Left renal cortex interstitium (tissue), 4 donors: ENCODE data around the gene NREP. TPM values are rescaled to one million over a fixed set of nuclear protein-coding genes. Genes with fewer than 3 reads are reported as not detected.
A peak's percentile ranks its signal among the peaks of the same experiment; 100 is the strongest.

ENCODE experiments used
- DNase-seq, 4 donors: peaks; one replicate each; pipeline ENCODE4 v3.0.0-alpha.2; 2013; ENCODE audit warnings: low read depth in 4 of 4, low spot score in 2 of 4, missing footprints in 1 of 4
- polyA plus RNA-seq, 4 donors: library from polyadenylated mRNA; unstranded; fragments of 120-200 nt; gene quantifications; one replicate each; pipeline ENCODE4 v1.2.1, GENCODE V29; 2013; ENCODE audit not compliant: insufficient read length in 4 of 4

NREP gene
- 100 to 1,000 TPM; 746 to 854 (median 787) TPM for polyA plus RNA-seq

GRCh38 chr5:111756581-111757354, at the start of gene NREP:
Gene NREP (minus strand): TSS chr5:111757194. CDS start chr5:111755772, 1,422 bp downstream.
- peak in 1 of 4 donors; percentile 62 for DNase-seq

DNA sequence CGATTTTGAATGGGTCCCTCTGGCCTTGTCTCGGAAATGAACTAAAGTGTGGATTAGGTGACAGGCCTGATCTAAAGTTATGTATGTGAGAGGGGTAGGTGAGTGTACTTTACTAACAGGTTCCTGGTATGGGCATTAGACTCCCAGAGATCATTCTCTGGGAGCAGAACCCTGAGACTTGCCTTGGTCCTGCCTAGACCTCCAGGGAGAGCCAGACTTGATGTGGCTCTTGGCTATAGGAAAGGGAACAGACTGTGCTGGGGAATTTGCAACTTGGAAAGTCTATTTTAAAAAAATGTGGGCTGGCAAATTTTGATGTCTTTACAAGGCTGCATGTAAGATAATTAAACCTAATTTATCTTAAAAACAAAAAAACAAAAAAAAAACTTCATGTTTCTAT, 49.8 kb upstream of the NREP start:
- DNase-seq = no peak

DNA sequence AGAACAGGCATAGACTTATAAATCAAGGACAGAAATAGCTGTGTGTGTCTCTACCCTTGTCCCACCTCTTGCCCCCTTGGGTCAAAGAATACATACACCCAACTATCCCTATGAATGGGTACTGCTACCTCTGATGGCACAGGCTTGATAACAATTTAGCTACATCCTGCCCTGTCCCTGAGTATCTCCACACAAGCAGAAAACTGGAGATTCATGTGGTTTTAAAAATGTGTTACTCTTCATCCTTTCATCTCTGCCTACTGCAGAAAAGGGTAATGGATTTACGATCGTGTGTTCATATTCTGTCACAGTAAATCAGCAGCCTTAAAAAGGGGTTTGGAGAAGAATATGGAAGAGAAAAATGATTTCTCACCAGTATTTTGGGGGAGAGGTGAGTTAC, 49.2 kb upstream of the NREP start:
- no peak for DNase-seq

DNA sequence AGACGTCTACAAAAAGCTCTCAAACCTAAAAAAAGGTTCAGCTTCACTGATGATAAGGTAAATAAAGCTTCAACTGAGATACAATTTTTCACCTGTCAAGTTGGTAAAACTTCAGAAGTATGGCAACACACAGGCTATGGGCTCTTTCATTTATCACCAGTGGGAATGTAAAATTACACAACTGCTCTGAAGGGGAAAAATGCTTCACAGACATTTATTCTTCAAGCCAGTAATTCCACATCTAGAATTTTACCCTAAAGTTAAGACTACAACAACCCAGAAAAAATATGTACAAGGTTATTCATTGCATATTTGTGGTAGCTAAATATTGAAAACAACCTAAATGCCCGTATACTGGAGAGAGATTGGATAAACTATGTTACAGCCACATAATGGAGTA, 48.1 kb upstream of the NREP start:
- DNase-seq = no peak

DNA sequence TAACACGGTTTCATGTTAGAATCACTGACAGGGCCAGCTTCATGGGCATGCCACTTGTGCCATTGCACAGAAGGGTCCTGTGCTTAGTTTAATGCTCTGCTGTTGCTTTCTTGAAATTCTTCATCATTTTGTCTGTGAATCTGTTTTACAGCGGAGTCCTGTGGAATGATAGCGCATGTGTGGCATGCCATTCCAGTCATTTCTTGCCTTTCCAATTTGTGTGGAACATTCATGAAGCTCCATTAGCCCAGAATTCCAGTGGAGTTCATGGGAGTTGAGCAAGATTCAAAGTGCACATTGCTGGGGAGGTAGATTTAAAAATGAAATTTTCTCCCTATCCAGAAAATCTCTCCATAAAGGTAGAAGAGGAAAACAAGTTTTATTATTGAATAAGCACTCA, 43.4 kb upstream of the NREP start:
- DNase-seq = no peak

DNA sequence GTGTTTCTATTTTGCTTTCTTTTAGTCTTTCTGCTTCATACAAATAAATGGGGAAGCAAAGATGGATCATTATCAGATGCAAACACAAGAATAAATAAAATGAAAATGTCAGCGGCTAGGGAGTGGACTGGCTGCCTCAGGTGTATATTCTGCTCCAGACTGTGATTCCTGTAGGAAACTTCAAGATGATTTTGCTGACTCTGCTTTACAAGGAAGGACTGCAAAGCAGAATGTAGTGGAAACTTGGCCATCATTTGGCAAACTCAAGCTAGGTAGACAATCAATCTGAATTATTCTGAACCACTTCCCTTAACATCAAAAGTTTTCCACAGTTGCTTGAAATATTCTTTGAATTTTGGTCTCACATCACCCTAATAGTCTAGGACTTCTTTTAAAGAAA, 38.1 kb upstream of the NREP start:
- no peak for DNase-seq

DNA sequence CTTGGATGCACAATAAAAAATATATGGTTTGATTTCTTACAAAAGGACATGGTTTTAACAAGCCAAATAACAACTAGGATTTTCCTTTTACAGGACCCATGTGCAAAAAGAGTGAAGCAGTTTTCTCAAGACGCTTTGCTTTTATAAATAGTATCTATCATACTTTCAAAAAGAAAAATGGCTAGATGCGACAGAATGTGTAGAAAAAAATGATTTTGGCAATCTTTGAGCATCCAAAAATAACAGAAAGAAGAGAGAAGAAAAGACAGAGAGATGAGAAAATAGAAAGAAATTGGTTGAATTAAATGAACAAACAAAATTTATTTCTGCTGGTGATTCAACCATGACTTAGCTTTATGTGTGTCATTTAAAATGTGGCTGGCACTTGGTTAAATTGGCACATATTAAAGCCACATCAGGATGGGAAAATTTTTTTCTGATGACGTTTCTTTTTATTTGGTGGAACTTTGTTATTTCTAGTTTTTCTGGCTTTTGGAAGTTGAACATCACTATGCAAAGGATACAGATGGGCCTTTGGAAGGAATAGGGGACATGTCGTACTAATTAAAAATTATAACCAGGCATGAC, 35.6 kb upstream of the NREP start:
- DNase-seq = no peak

DNA sequence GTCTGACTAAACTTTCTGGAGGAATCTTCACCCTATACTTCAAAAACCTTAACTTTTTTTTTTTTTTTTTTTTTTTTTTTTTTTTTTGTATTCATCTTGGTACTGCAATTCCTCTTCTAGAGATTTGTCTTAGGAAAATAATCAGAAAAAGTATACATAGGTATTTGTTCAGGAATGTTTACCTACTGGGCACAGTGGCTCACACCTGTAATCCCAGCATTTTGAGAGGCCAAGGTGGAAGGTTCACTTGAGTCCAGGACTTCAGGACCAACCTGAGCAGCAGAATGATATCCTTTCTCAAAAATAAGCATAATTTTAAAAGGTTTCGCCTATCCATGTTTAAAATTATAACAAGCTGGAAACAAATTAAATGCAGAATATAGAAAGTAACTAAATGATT, 33.3 kb upstream of the NREP start:
- DNase-seq = no peak

DNA sequence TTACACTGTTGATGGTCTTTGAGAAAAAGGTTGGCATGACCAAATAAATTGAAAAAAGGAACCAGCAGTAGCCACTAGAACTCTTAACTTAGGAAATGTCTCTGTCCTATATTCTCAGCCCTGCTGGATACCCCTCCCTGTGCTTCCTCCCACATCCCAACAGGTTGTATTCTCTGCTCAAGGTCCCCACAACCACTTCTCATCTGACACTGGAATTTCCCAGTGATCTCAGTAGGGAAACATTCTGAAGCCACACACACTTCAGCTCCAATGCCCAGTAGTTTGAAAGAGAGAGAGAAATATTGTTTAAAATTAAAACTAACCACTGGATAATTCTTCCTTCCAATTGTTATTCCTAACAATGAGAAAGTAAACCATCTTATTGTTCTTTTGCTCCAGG, 30.0 kb upstream of the NREP start:
- DNase-seq = no peak

- no peak for DNase-seq
Measured at GRCh38 chr5:111784491-111785181, 27.6 kb upstream of the NREP start.

GRCh38 chr5:111783537-111783936, 26.5 kb upstream of the NREP start:
- DNase-seq = no peak

DNA sequence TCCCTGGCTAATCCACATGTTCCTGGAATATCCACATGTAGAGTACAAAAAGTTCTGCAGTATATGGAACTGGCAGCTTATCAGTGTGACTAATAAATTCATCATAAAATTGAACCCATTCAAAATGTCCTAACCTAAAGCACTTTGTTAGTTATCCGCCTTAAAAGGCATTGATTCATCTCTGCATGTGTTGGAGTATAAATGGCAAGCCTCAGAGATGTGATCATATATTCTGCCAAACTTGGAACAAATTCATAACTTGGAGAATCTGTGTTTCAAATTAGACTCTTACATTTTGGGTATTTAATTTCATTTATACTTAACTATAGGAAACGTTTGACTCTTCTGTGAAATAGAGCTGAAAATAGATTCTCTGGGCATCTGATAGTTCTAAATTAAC, 25.2 kb upstream of the NREP start:
- DNase-seq = no peak

- DNase-seq = no peak
Measured at GRCh38 chr5:111781200-111781599, 24.2 kb upstream of the NREP start.

DNA sequence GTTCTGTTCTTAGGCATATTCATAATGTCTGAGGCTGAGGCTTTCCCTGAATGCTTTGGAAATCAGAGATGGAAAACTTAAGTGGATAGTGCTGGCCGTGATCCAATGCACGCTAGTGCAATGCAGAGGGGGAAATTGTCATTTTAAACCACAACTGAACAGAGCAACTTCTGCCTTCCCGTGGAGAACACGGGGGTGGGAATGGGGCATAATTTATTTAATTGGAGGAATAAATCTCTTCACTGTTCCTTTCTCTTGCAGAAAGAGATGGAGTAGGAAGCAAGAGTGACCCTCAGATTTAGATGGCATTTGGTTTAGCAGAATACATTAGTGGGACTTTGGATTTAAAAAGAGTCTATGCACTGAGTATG, 22.9 kb upstream of the NREP start:
- DNase-seq = no peak

GRCh38 chr5:111779260-111779921, 22.4 kb upstream of the NREP start:
- no peak for DNase-seq

- DNase-seq = no peak
Measured at GRCh38 chr5:111776913-111777781, 20.2 kb upstream of the NREP start.

GRCh38 chr5:111775224-111775623, 18.2 kb upstream of the NREP start:
- no peak for DNase-seq

GRCh38 chr5:111774525-111774924, 17.5 kb upstream of the NREP start:
- no peak for DNase-seq

- no peak for DNase-seq
Measured at GRCh38 chr5:111772456-111773122, 15.6 kb upstream of the NREP start.

DNA sequence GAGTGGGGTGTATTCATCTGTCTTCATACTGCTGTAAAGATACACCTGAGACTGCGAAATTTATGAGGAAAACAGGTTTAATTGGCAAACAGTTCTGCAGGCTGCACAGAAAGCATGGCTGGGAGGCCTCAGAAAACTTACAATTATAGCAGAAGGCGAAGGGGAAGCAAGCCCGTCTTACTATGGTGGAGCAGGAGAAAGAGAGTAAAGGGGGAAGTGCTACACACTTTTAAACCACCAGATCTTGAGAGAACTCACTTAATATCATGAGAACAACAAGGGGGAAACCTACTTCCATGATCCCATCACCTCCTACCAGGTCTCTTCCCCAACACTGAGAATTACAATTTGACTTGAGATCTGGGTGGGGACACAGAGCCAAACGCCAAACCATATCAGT, 12.5 kb upstream of the NREP start:
- DNase-seq = no peak
